ENCODE results near the gene POLE.

GRCh38 chr12:132659146-132659545 is 28.0 kb downstream of the POLE start:
- TF ChIP-seq, protein P1, sequence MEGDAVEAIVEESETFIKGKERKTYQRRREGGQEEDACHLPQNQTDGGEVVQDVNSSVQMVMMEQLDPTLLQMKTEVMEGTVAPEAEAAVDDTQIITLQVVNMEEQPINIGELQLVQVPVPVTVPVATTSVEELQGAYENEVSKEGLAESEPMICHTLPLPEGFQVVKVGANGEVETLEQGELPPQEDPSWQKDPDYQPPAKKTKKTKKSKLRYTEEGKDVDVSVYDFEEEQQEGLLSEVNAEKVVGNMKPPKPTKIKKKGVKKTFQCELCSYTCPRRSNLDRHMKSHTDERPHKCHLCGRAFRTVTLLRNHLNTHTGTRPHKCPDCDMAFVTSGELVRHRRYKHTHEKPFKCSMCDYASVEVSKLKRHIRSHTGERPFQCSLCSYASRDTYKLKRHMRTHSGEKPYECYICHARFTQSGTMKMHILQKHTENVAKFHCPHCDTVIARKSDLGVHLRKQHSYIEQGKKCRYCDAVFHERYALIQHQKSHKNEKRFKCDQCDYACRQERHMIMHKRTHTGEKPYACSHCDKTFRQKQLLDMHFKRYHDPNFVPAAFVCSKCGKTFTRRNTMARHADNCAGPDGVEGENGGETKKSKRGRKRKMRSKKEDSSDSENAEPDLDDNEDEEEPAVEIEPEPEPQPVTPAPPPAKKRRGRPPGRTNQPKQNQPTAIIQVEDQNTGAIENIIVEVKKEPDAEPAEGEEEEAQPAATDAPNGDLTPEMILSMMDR (IDR thresholded peaks at IDR 0.05) = no peak
- TF ChIP-seq EP300 (IDR thresholded peaks at IDR 0.05) = no peak
- TF ChIP-seq POLR2A (IDR thresholded peaks at IDR 0.05) = no peak
